Measurements from ENCODE around the gene GATA6. TPM values are rescaled to one million over a fixed set of nuclear protein-coding genes. Genes with fewer than 3 reads are reported as not detected.

GATA6 gene
- total RNA-seq, 2 donors from 2014 or later = 41.8 to 114 TPM

GRCh38 chr18:22185771-22186386 is 16.5 kb downstream of the GATA6 start:
- Histone ChIP-seq H3K36me3 (replicated peaks in 1 of 2; ENCODE audit: insufficient read depth in 1 of 2, low read depth in 2 of 2) (peaks cover 0 to 2% of the 10 kb centered on the region in 2 donors), H3K4me1 (peaks cover 92% of the 10 kb centered on the region), H3K27me3 (no peaks in the 10 kb centered on the region), H3K27ac (peak overlapping the region; percentile 9 to 100 (median 80)), H3K9me3 (no peaks in the 10 kb centered on the region), H3K4me3 (no peak overlapping the region)
- TF ChIP-seq POLR2A (IDR thresholded peaks at IDR 0.05) (peak in 1 of 3 donors; percentile 12), CTCF (IDR thresholded peaks at IDR 0.05) (no peak)
- DNase-seq = peak in 3 of 4 donors; percentile 47 to 55 (median 47)
- intact Hi-C loops (cut with DNase I) = no loop called here
- WGBS, 2 donors = 41 to 52% methylated on average over 10 of the region's 10 CpGs
- ATAC-seq = peak; percentile 33

DNA sequence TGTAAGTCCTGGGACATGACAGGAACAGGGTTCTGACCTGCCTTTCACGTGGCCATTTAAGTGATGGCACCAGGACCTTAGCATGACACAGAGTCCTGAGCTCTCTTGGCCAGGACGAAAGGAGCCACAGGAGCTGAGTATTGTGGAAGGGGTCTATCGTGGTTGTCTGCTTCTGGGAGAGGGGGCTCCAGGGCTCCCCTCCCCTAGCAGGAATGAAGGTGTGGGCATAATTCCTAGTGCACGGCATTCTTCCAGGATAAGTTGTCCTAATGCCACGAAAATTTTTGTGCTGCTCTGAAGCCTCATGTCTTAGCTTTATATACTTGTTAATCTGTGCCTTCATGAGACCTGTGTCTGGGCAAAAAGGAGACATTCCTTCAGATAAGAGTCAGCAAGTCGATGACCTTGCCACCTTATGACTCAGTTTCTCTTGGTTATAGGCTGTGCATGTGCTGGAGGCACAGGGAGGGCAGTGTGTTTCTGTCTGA is 17.1 kb downstream of the GATA6 start:
- Histone ChIP-seq H3K27ac (peak overlapping the region; percentile 9 to 100 (median 80)), H3K4me3 (no peak overlapping the region), H3K27me3 (no peaks in the 10 kb centered on the region), H3K4me1 (peaks cover 94% of the 10 kb centered on the region), H3K9me3 (no peaks in the 10 kb centered on the region), H3K36me3 (replicated peaks in 1 of 2; ENCODE audit: insufficient read depth in 1 of 2, low read depth in 2 of 2) (peaks cover 0 to 2% of the 10 kb centered on the region in 2 donors)
- DNase-seq (no peak), ATAC-seq (no peak)
- 34 to 37% methylated on average over 5 to 6 of the region's 6 CpGs for WGBS, 2 donors
- TF ChIP-seq POLR2A (IDR thresholded peaks at IDR 0.05) = no peak
- TF ChIP-seq CTCF (IDR thresholded peaks at IDR 0.05) = no peak
- intact Hi-C loops (cut with DNase I) = no loop called here

- peak in 2 of 4 donors; percentile 44 to 57 for DNase-seq
- WGBS, 2 donors = 38% methylated on average over 11 of the region's 11 CpGs
Observed at GRCh38 chr18:22188559-22189267, 19.3 kb downstream of the GATA6 start.

DNA sequence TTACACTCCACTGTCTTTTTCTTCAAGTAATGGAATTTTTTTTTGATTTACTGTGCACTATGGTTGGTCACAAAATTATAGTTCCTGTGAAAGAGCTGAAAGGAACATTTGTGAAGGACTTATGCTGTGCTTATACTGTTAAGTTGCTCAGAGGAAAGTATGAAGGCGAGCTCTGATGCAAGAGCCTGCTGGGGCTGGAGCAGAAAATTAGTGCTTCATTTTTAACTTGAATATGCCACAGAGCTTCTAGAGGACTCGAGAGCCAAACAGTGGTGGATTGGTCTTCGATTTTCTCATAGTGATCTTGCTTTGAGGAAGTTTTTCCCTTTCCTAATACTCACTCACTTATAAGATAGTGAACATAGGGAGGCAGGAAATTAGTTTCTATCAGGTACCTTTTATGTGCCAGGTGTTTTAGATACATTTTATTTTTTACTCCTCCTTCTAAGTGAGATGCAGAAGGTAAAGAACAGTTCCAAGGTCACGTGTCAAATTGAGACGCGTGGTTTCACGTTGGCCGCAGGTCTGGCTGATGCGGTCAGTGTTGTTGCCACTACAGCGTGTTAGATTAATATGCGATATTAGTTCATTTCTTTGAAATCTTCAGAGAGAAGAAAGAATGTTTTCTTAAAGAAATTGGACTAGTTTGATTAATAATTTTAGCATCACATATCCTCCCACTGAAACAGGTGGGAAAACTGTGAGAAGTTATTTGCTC is 20.2 kb downstream of the GATA6 start:
- ATAC-seq (no peak), DNase-seq (peak in 3 of 4 donors; percentile 29 to 65 (median 46))
- no peak for TF ChIP-seq POLR2A (IDR thresholded peaks at IDR 0.05)
- TF ChIP-seq CTCF (IDR thresholded peaks at IDR 0.05) = no peak
- Histone ChIP-seq H3K27me3 (no peaks in the 10 kb centered on the region), H3K9me3 (no peaks in the 10 kb centered on the region), H3K4me3 (no peak overlapping the region), H3K36me3 (replicated peaks in 1 of 2; ENCODE audit: insufficient read depth in 1 of 2, low read depth in 2 of 2) (no peaks in the 10 kb centered on the region), H3K4me1 (peaks cover 98% of the 10 kb centered on the region), H3K27ac (peak overlapping the region; percentile 41 to 100 (median 86))
- WGBS, 2 donors = 17 to 21% methylated on average over 11 of the region's 11 CpGs
- intact Hi-C loops (cut with DNase I) = no loop called here

More at GRCh38 chr18:22188559-22189267, 19.3 kb downstream of the GATA6 start:
- Histone ChIP-seq H3K27me3 (no peaks in the 10 kb centered on the region), H3K36me3 (replicated peaks in 1 of 2; ENCODE audit: insufficient read depth in 1 of 2, low read depth in 2 of 2) (no peaks in the 10 kb centered on the region), H3K27ac (peak overlapping the region; percentile 41 to 100 (median 86)), H3K9me3 (no peaks in the 10 kb centered on the region), H3K4me1 (peaks cover 98% of the 10 kb centered on the region), H3K4me3 (no peak overlapping the region)
- intact Hi-C loops (cut with DNase I) = no loop called here
- peak; percentile 4 for ATAC-seq
- TF ChIP-seq POLR2A (IDR thresholded peaks at IDR 0.05) (no peak), CTCF (IDR thresholded peaks at IDR 0.05) (no peak)

All from body of pancreas (tissue), 4 donors.